Parathyroid adenoma (tissue), 2 donors: Measurements from ENCODE around the gene AFF4.
A peak's percentile ranks its signal among the peaks of the same experiment; 100 is the strongest.
"Not testable (repeated sequence)": the region's sequence is repeated elsewhere in the genome, so short reads cannot be mapped to it uniquely, and the experiment has no call there.

Source experiments
- H2AFZ ChIP-seq: fragments of 300-600 bp; sonication (generic); one replicate; pipeline ENCODE4 v1.7.0; 2017; ENCODE audit warnings: antibody characterized with exemption, mild to moderate bottlenecking
- H3K27ac ChIP-seq: fragments of 300-600 bp; sonication (generic); one replicate; pipeline ENCODE4 v1.7.0; 2017
- H3K27me3 ChIP-seq: fragments of 300-600 bp; sonication (generic); one replicate; pipeline ENCODE4 v1.7.0; 2017; ENCODE audit warnings: low read length; ENCODE audit not compliant: control insufficient read depth, insufficient read depth
- H3K36me3 ChIP-seq: fragments of 300-600 bp; sonication (generic); one replicate; pipeline ENCODE4 v1.7.0; 2017; ENCODE audit warnings: low read length; ENCODE audit not compliant: control insufficient read depth, insufficient read depth
- H3K4me1 ChIP-seq: fragments of 300-600 bp; sonication (generic); one replicate; pipeline ENCODE4 v1.7.0; 2017; ENCODE audit warnings: control low read depth
- H3K4me2 ChIP-seq: fragments of 300-600 bp; sonication (generic); one replicate; pipeline ENCODE4 v1.7.0; 2017; ENCODE audit warnings: low read length
- H3K4me3 ChIP-seq: fragments of 300-600 bp; sonication (generic); one replicate; pipeline ENCODE4 v1.7.0; 2017; ENCODE audit warnings: low read depth, low read length
- H3K79me2 ChIP-seq: fragments of 300-600 bp; sonication (generic); one replicate; pipeline ENCODE4 v1.7.0; 2017; ENCODE audit warnings: control low read depth
- H3K9ac ChIP-seq: fragments of 300-600 bp; sonication (generic); one replicate; pipeline ENCODE4 v1.7.0; 2017; ENCODE audit warnings: mild to moderate bottlenecking
- H3K9me3 ChIP-seq: fragments of 300-600 bp; sonication (generic); one replicate; pipeline ENCODE4 v1.7.0; 2017; ENCODE audit warnings: low read length; ENCODE audit not compliant: control insufficient read depth
- TF ChIP-seq, protein P1 (sequence below): fragments of 300-600 bp; sonication (generic); IDR thresholded peaks from one replicate; pipeline ENCODE4 v1.7.0; 2017; ENCODE audit warnings: antibody characterized with exemption, mild to moderate bottlenecking
- donor health status: primary hyperparathyroidism.

AFF4 gene

GRCh38 chr5:132856011-132856410, 107.4 kb downstream of the AFF4 start:
- no peak overlapping the region for H3K4me2 ChIP-seq
- H3K27ac ChIP-seq: no peak overlapping the region
- no peaks in the 10 kb centered on the region for H3K36me3 ChIP-seq
- peaks cover 3% of the 10 kb centered on the region for H3K4me1 ChIP-seq
- H2AFZ ChIP-seq: no peak overlapping the region
- TF ChIP-seq, protein P1, sequence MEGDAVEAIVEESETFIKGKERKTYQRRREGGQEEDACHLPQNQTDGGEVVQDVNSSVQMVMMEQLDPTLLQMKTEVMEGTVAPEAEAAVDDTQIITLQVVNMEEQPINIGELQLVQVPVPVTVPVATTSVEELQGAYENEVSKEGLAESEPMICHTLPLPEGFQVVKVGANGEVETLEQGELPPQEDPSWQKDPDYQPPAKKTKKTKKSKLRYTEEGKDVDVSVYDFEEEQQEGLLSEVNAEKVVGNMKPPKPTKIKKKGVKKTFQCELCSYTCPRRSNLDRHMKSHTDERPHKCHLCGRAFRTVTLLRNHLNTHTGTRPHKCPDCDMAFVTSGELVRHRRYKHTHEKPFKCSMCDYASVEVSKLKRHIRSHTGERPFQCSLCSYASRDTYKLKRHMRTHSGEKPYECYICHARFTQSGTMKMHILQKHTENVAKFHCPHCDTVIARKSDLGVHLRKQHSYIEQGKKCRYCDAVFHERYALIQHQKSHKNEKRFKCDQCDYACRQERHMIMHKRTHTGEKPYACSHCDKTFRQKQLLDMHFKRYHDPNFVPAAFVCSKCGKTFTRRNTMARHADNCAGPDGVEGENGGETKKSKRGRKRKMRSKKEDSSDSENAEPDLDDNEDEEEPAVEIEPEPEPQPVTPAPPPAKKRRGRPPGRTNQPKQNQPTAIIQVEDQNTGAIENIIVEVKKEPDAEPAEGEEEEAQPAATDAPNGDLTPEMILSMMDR: no peak
- no peaks in the 10 kb centered on the region for H3K9me3 ChIP-seq
- no peaks in the 10 kb centered on the region for H3K79me2 ChIP-seq
- H3K27me3 ChIP-seq: no peaks in the 10 kb centered on the region
- H3K4me3 ChIP-seq: no peak overlapping the region
- no peak overlapping the region for H3K9ac ChIP-seq

DNA sequence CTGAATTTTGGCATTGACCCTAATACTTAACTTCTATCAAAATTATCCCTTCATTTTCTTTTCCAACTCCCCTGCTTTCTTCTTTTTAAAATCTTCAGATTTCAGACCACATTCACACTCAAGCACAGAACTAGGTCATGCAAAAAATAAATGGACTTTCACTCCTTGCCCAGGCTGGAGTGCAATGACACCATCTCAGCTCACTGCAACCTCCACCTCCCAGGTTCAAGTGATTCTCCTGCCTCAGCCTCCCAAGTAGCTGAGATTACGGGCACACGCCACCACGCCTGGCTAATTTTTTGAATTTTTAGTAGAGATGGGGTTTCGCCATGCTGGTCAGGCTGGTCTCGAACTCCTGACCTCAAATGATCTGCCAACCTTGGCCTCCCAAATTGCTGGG, 108.4 kb downstream of the AFF4 start:
- H3K27ac ChIP-seq, H3K9me3 ChIP-seq, H3K4me2 ChIP-seq, H3K4me1 ChIP-seq, H3K27me3 ChIP-seq, H3K9ac ChIP-seq, H2AFZ ChIP-seq, H3K36me3 ChIP-seq, H3K79me2 ChIP-seq, H3K4me3 ChIP-seq: not testable (repeated sequence)

DNA sequence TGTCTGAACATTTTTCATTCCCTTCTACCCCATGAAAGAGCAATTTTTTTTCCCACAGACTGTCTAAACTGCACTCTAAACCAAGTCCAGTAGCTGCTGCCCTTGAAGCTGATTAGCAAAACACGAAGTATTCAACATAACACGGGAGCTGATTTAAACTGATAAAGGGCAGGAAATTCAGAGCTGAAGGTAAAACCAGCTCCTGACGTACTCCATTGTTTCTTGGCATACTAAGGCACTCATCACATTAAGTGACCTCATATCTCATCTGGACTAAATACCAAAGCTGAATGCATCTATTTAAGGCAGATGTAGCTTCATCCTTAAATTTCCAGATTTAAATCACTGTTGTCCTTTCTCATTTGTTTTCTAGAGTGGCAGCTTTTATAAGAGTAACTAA, 109.1 kb downstream of the AFF4 start:
- Histone ChIP-seq H3K36me3 (no peaks in the 10 kb centered on the region), H3K4me1 (peaks cover 3% of the 10 kb centered on the region), H3K9ac (no peak overlapping the region), H3K9me3 (no peaks in the 10 kb centered on the region), H3K79me2 (no peaks in the 10 kb centered on the region), H3K27ac (no peak overlapping the region), H2AFZ (peak overlapping the region; percentile 62), H3K27me3 (no peaks in the 10 kb centered on the region), H3K4me2 (peak overlapping the region; percentile 55), H3K4me3 (no peak overlapping the region)
- TF ChIP-seq, protein P1: no peak

- no peak overlapping the region for H3K4me2 ChIP-seq
- no peak overlapping the region for H3K27ac ChIP-seq
- H3K4me1 ChIP-seq: peaks cover 3% of the 10 kb centered on the region
- H3K79me2 ChIP-seq: no peaks in the 10 kb centered on the region
- no peak overlapping the region for H2AFZ ChIP-seq
- H3K9ac ChIP-seq: no peak overlapping the region
- TF ChIP-seq, protein P1: no peak
- no peaks in the 10 kb centered on the region for H3K27me3 ChIP-seq
- H3K36me3 ChIP-seq: no peaks in the 10 kb centered on the region
- H3K4me3 ChIP-seq: no peak overlapping the region
- H3K9me3 ChIP-seq: no peaks in the 10 kb centered on the region
Measured at GRCh38 chr5:132853790-132854189, 109.6 kb downstream of the AFF4 start.

GRCh38 chr5:132853323-132853722, 110.1 kb downstream of the AFF4 start:
- no peaks in the 10 kb centered on the region for H3K27me3 ChIP-seq
- H3K79me2 ChIP-seq: no peaks in the 10 kb centered on the region

More at GRCh38 chr5:132853323-132853722, 110.1 kb downstream of the AFF4 start:
- no peak overlapping the region for H3K27ac ChIP-seq
- H3K4me3 ChIP-seq: no peak overlapping the region
- TF ChIP-seq, protein P1: no peak
- no peaks in the 10 kb centered on the region for H3K9me3 ChIP-seq
- H3K36me3 ChIP-seq: no peaks in the 10 kb centered on the region
- H3K4me2 ChIP-seq: no peak overlapping the region
- peaks cover 3% of the 10 kb centered on the region for H3K4me1 ChIP-seq
- no peak overlapping the region for H2AFZ ChIP-seq
- no peak overlapping the region for H3K9ac ChIP-seq
